HCT116 (cell line): ENCODE results near the gene POMT2. TPM values are rescaled to one million over a fixed set of nuclear protein-coding genes. Genes with fewer than 3 reads are reported as not detected.

Experiments used
- ATAC-seq: fragments of 200-7000 bp; cut with Tn5 transposase; 2 replicates; pipeline ENCODE4 v1.9.1; 2020; ENCODE audit warnings: mild to moderate bottlenecking, moderate library complexity
- BruUV-seq: library from RNA; stranded (reverse); fragments of 400-500 nt; replicated peaks from 2 replicates; lab custom pipeline; 2021; lab: Mats Ljungman, UMichigan
- CTCF ChIA-PET: fragments of 300-600 bp; sonication (Branson Sonifier 250); formaldehyde crosslinking; loops from one replicate; lab custom pipeline; 2021; ENCODE audit warnings: antibody characterized with exemption; lab: Charles Lee
- POLR2A ChIA-PET: fragments of 300-600, 350-600 bp; sonication (Branson Sonifier 250); formaldehyde crosslinking; loops from one replicate; lab custom pipeline; 2021; ENCODE audit warnings: antibody characterized with exemption; lab: Charles Lee
- RAD21 ChIA-PET, 2 experiments: fragments of 300-600 bp; sonication (Branson Sonifier 250); formaldehyde crosslinking; loops; one replicate each; lab custom pipeline; 2023; ENCODE audit warnings: low total read pairs in 2 of 2; ENCODE audit not compliant: uncharacterized antibody in 2 of 2, unreplicated experiment in 2 of 2, low non-redundant PET in 1 of 2; lab: Charles Lee
- DNase-seq: peaks from one replicate; pipeline ENCODE4 v3.0.0-alpha.2; 2010; ENCODE audit warnings: low read depth, low spot score
- H2AFZ ChIP-seq: fragments of 200-600 bp; shearing (Covaris generic), sonication (generic); 2 replicates; pipeline ENCODE4 v1.6.1; 2017; ENCODE audit warnings: low read depth, mixed run types, mixed read lengths, antibody characterized with exemption, low read length; ENCODE audit not compliant: poor library complexity, severe bottlenecking
- H3K27ac ChIP-seq: 2 replicates; pipeline ENCODE4 v1.5.1; 2012; ENCODE audit warnings: low read depth, low read length
- H3K27me3 ChIP-seq: fragments of 200-600 bp; sonication (generic); 2 replicates; pipeline ENCODE4 v1.6.1; 2016; ENCODE audit warnings: mixed run types, low read length, mixed read lengths; ENCODE audit not compliant: insufficient read depth
- H3K36me3 ChIP-seq, 2 experiments: fragments of 200-500 bp in 1 of 2; fragments of 200-600 bp in 1 of 2; sonication (Bioruptor generic) in 1 of 2; sonication (generic) in 1 of 2; 2 replicates each; pipeline versions ENCODE4 v1.5.1 to v1.6.1; 2014 to 2016; ENCODE audit warnings: low read length in 2 of 2, inconsistent platforms in 1 of 2, mixed read lengths in 1 of 2, mixed run types in 1 of 2; ENCODE audit not compliant: insufficient read depth in 2 of 2, control insufficient read depth in 1 of 2
- H3K4me1 ChIP-seq, 2 experiments: fragments of 200-600 bp in 1 of 2; sonication (generic) in 1 of 2; 2 replicates each; pipeline versions ENCODE4 v1.5.1 to v1.6.1; 2012 to 2017; ENCODE audit warnings: low read length in 2 of 2, inconsistent platforms in 1 of 2, mild to moderate bottlenecking in 1 of 2, mixed read lengths in 1 of 2, mixed run types in 1 of 2, moderate library complexity in 1 of 2; ENCODE audit not compliant: insufficient read depth in 2 of 2, control insufficient read depth in 1 of 2
- H3K4me2 ChIP-seq: fragments of 200-600 bp; sonication (generic); 2 replicates; pipeline ENCODE4 v1.6.1; 2017; ENCODE audit warnings: mixed run types, low read length, mixed read lengths
- H3K4me3 ChIP-seq, 2 experiments: fragments of 200-600 bp in 1 of 2; sonication (generic) in 1 of 2; replicated peaks in 1 of 2; 2 replicates each; pipeline ENCODE4 v1.5.1; 2011 to 2016; ENCODE audit warnings: low read length in 2 of 2, control low read depth in 1 of 2, low read depth in 1 of 2, mild to moderate bottlenecking in 1 of 2, mixed read lengths in 1 of 2, mixed run types in 1 of 2
- H3K79me2 ChIP-seq: fragments of 200-600 bp; sonication (generic); 2 replicates; pipeline ENCODE4 v1.6.1; 2017; ENCODE audit warnings: mild to moderate bottlenecking, mixed run types, low read length, moderate library complexity, mixed read lengths; ENCODE audit not compliant: insufficient read depth
- H3K9ac ChIP-seq: fragments of 200-600 bp; sonication (generic); 2 replicates; pipeline ENCODE4 v1.6.1; 2016; ENCODE audit warnings: low read length, mixed read lengths
- H3K9me2 ChIP-seq: fragments of 200-600 bp; sonication (generic), shearing (Covaris generic); 2 replicates; pipeline ENCODE4 v1.6.1; 2017; ENCODE audit warnings: mixed run types, mild to moderate bottlenecking, moderate library complexity; ENCODE audit not compliant: insufficient read depth
- H3K9me3 ChIP-seq, 2 experiments: fragments of 200-500 bp in 1 of 2; fragments of 200-600 bp in 1 of 2; sonication (Bioruptor generic) in 1 of 2; sonication (generic) in 1 of 2; 2 replicates each; pipeline ENCODE4 v1.6.1; 2014 to 2017; ENCODE audit warnings: low read length in 2 of 2, mixed read lengths in 2 of 2, inconsistent platforms in 1 of 2, low read depth in 1 of 2, mild to moderate bottlenecking in 1 of 2, mixed run types in 1 of 2, moderate library complexity in 1 of 2; ENCODE audit not compliant: control insufficient read depth in 1 of 2, insufficient read depth in 1 of 2
- H4K20me1 ChIP-seq: fragments of 200-600 bp; sonication (generic), shearing (Covaris generic); 2 replicates; pipeline ENCODE4 v1.6.1; 2017; ENCODE audit warnings: mixed run types, mild to moderate bottlenecking, moderate library complexity; ENCODE audit not compliant: insufficient read depth
- CBX3 ChIP-seq: IDR thresholded peaks from 2 replicates; pipeline ENCODE4 v1.6.1; 2012; ENCODE audit warnings: low read depth
- JUND ChIP-seq: IDR thresholded peaks from 2 replicates; pipeline ENCODE4 v1.6.1; 2012
- POLR2AphosphoS5 ChIP-seq: IDR thresholded peaks from 2 replicates; pipeline ENCODE4 v1.6.1; 2011; ENCODE audit warnings: mild to moderate bottlenecking, low read depth, low read length, moderate library complexity
- RAD21 ChIP-seq: IDR thresholded peaks from 2 replicates; pipeline ENCODE4 v1.6.1; 2012; ENCODE audit warnings: low read depth, mild to moderate bottlenecking
- SP1 ChIP-seq: IDR thresholded peaks from 2 replicates; pipeline ENCODE4 v1.6.1; 2012; ENCODE audit warnings: low read depth
- SRF ChIP-seq: IDR thresholded peaks from 2 replicates; pipeline ENCODE4 v1.6.1; 2012; ENCODE audit warnings: low read depth
- ZFX ChIP-seq: fragments of 450-650 bp; IDR thresholded peaks from 2 replicates; pipeline ENCODE4 v1.6.1; 2017
- intact Hi-C: fragments of 100-400 bp; cut with micrococcal nuclease; formaldehyde crosslinking; loops from 2 replicates; pipeline ENCODE4 v1.10.0; 2022
- total RNA-seq: library from RNA; stranded (reverse); gene quantifications from one replicate; pipeline ENCODE4 v1.2.1, GENCODE V29; 2021; ENCODE audit not compliant: unreplicated experiment
- TF ChIP-seq, protein P1 (sequence below): IDR thresholded peaks from 2 replicates; pipeline ENCODE4 v1.6.1; 2011; ENCODE audit warnings: mild to moderate bottlenecking, low read length, moderate library complexity; ENCODE audit not compliant: insufficient replicate concordance; ENCODE audit errors: extremely low read depth
- TF ChIP-seq, protein P2 (sequence below): IDR thresholded peaks from 2 replicates; pipeline ENCODE4 v1.6.1; 2012
- TF ChIP-seq, protein P3 (sequence below): IDR thresholded peaks from 2 replicates; pipeline ENCODE4 v1.6.1; 2012; ENCODE audit warnings: low read depth

Gene POMT2
- total RNA-seq, 1 experiment from 2014 or later, result 30.2 TPM

GRCh38 chr14:77248666-77249065, 72.0 kb downstream of the POMT2 start:
- no peak overlapping the region for H3K27ac ChIP-seq
- TF ChIP-seq ZFX (no peak), JUND (no peak), CBX3 (no peak)
- TF ChIP-seq, protein P1, sequence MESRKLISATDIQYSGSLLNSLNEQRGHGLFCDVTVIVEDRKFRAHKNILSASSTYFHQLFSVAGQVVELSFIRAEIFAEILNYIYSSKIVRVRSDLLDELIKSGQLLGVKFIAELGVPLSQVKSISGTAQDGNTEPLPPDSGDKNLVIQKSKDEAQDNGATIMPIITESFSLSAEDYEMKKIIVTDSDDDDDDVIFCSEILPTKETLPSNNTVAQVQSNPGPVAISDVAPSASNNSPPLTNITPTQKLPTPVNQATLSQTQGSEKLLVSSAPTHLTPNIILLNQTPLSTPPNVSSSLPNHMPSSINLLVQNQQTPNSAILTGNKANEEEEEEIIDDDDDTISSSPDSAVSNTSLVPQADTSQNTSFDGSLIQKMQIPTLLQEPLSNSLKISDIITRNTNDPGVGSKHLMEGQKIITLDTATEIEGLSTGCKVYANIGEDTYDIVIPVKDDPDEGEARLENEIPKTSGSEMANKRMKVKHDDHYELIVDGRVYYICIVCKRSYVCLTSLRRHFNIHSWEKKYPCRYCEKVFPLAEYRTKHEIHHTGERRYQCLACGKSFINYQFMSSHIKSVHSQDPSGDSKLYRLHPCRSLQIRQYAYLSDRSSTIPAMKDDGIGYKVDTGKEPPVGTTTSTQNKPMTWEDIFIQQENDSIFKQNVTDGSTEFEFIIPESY, result no peak
- TF ChIP-seq, protein P2, sequence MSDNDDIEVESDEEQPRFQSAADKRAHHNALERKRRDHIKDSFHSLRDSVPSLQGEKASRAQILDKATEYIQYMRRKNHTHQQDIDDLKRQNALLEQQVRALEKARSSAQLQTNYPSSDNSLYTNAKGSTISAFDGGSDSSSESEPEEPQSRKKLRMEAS, result no peak
- TF ChIP-seq, all 23 proteins: peak for 0
- Histone ChIP-seq H3K4me3 (no peak overlapping the region), H4K20me1 (no peaks in the 10 kb centered on the region), H3K9me3 (no peaks in the 10 kb centered on the region), H3K9me2 (no peaks in the 10 kb centered on the region), H3K4me2 (no peak overlapping the region), H3K36me3 (no peaks in the 10 kb centered on the region), H2AFZ (no peak overlapping the region), H3K79me2 (no peaks in the 10 kb centered on the region), H3K4me1 (no peaks in the 10 kb centered on the region), H3K9ac (no peak overlapping the region), H3K27me3 (no peaks in the 10 kb centered on the region)
- intact Hi-C loops, result no loop called here
- no peak for DNase-seq
- no TSS peak for BruUV-seq
- ChIA-PET POLR2A (no interaction called here), RAD21 (no interaction called here), CTCF (no interaction called here)
- ATAC-seq, result no peak

GRCh38 chr14:77246784-77247183, 73.9 kb downstream of the POMT2 start:
- Histone ChIP-seq H3K36me3 (no peaks in the 10 kb centered on the region), H3K4me3 (no peak overlapping the region), H2AFZ (no peak overlapping the region), H3K4me1 (no peaks in the 10 kb centered on the region), H3K79me2 (no peaks in the 10 kb centered on the region), H3K9ac (no peak overlapping the region), H3K27ac (no peak overlapping the region), H3K9me2 (no peaks in the 10 kb centered on the region), H3K9me3 (no peaks in the 10 kb centered on the region), H3K27me3 (no peaks in the 10 kb centered on the region), H4K20me1 (no peaks in the 10 kb centered on the region), H3K4me2 (no peak overlapping the region)
- ChIA-PET CTCF (no interaction called here), POLR2A (no interaction called here), RAD21 (no interaction called here)
- ATAC-seq (no peak), DNase-seq (no peak)
- BruUV-seq, result no TSS peak
- intact Hi-C loops, result no loop called here
- TF ChIP-seq, protein P3, sequence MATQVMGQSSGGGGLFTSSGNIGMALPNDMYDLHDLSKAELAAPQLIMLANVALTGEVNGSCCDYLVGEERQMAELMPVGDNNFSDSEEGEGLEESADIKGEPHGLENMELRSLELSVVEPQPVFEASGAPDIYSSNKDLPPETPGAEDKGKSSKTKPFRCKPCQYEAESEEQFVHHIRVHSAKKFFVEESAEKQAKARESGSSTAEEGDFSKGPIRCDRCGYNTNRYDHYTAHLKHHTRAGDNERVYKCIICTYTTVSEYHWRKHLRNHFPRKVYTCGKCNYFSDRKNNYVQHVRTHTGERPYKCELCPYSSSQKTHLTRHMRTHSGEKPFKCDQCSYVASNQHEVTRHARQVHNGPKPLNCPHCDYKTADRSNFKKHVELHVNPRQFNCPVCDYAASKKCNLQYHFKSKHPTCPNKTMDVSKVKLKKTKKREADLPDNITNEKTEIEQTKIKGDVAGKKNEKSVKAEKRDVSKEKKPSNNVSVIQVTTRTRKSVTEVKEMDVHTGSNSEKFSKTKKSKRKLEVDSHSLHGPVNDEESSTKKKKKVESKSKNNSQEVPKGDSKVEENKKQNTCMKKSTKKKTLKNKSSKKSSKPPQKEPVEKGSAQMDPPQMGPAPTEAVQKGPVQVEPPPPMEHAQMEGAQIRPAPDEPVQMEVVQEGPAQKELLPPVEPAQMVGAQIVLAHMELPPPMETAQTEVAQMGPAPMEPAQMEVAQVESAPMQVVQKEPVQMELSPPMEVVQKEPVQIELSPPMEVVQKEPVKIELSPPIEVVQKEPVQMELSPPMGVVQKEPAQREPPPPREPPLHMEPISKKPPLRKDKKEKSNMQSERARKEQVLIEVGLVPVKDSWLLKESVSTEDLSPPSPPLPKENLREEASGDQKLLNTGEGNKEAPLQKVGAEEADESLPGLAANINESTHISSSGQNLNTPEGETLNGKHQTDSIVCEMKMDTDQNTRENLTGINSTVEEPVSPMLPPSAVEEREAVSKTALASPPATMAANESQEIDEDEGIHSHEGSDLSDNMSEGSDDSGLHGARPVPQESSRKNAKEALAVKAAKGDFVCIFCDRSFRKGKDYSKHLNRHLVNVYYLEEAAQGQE, result no peak
- TF ChIP-seq POLR2AphosphoS5 (no peak), SRF (no peak), SP1 (no peak), RAD21 (no peak)
- TF ChIP-seq, protein P1, result no peak
